Suppressor macrophage treated with lipopolysaccharide for 4 hours (primary cell): ENCODE results near the gene TEAD1.
A peak's percentile ranks its signal among the peaks of the same experiment; 100 is the strongest.
"Not testable (repeated sequence)": the region's sequence is repeated elsewhere in the genome, so short reads cannot be mapped to it uniquely, and the experiment has no call there.

Source experiments
- DNase-seq: peaks from one replicate; pipeline ENCODE4 v3.0.0-alpha.2; 2020

TEAD1 gene

GRCh38 chr11:12876340-12876739 is 202.1 kb downstream of the TEAD1 start:
- DNase-seq, result no peak

DNA sequence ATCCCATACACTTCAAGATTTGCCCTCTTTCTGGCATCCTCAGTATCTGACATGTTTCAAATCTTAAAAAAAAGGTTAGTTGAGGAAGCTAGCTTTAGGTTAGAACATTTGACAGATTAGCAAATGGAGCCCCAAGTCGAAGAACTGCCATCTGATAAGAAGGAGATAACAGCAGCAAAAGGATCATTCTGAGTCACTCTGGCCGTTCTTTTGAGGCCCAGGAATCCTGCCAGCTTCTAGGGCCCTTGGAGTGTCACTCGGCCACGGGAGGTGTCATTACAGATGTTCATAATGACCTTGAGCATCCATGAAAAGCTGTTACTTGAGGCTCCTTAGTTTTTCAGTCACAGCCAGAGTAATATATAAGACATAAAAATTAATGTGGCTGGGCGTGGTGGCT is 202.8 kb downstream of the TEAD1 start:
- no peak for DNase-seq

DNA sequence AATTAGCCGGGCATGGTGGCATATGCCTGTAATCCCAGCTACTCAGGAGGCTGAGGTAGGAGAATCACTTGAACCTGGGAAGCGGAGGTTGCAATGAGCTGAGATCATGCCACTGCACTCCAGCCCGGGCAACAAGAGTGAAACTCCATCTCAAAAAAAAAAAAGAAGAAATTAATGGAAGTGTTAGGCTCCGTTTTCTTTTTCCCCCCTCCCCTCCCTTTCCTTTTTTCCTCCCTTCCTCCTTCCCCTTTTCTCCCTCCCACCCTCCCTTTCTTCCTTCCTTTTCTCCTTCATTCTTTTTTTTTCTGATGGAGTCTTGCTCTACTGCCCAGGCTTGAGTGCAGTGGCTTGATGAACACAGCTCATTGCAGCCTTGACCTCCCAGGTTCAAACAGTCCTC is 203.3 kb downstream of the TEAD1 start:
- DNase-seq, result not testable (repeated sequence)

DNA sequence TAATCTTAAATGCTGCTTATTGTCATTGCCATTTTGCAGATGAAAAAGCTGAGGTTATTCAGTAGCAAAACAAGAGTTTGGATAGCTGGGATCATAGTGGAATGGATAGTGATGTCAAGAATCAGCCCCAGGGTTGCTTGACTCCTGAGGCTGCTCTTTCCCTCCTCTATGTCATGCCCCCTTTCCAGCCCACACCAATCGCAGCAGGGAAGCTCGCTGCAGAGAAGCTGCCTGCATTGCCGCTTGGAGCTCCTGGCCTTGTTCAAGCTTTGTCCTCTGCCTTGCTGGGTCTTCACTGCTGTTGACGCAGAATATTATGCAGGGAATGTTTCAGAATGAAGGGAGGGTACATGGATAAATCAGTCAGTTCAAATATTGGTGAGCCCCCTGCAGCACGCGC is 206.1 kb downstream of the TEAD1 start:
- no peak for DNase-seq

GRCh38 chr11:12882670-12883069 is 208.4 kb downstream of the TEAD1 start:
- no peak for DNase-seq

DNA sequence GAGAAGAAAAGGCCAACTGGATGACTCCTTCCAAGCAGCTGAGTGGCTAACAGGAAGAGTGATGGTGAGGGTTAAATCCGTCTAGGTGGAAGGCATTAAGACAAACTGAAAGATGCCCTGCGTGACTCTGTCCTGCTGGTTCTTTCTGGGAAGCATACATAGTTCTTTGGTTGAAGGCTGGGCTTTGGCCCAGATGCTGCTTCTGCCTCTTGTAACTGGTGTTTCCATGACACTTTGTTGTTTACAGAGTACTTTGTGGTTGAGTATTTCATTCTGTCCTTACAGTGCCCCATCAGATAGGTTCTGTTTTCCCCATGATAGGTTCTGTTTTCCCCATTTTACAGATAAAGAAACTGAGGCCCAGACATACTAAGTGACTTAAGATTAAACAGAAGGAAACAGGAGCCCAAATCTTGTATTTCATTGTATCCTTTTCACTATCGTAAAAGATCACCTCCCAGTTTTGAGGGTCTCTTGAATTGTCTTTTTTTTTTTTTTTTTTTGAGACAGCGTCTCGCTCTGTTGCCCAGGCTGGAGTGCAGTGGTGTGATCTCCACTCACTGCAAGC is 210.6 kb downstream of the TEAD1 start:
- no peak for DNase-seq

- no peak for DNase-seq
Measured at GRCh38 chr11:12885717-12886239, 211.6 kb downstream of the TEAD1 start.

DNA sequence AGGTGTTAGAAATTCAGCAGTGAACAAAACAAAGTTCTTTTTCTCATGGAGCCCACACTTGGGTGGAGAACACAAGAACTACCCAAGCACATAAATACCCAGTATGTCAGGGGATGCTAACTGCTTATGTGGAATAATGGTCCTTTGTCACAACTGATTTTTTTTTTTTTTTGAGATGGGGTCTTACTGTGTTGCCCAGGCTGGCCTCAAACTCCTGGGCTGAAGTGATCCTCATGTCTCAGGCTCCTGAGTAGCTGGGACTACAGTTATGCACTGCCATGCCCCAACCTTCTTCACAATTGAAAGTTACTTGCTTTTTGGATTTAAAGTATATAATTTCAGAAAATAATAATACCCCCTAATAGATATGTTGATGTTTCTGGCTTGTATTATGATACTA is 212.3 kb downstream of the TEAD1 start:
- DNase-seq, result no peak

- DNase-seq, result peak; percentile 70
Measured at GRCh38 chr11:12888525-12889158, 214.4 kb downstream of the TEAD1 start.

GRCh38 chr11:12889243-12889642 is 215.0 kb downstream of the TEAD1 start:
- peak; percentile 83 for DNase-seq

GRCh38 chr11:12890476-12890875 is 216.3 kb downstream of the TEAD1 start:
- no peak for DNase-seq

GRCh38 chr11:12893787-12894672 is 219.8 kb downstream of the TEAD1 start:
- peak; percentile 76 for DNase-seq

DNA sequence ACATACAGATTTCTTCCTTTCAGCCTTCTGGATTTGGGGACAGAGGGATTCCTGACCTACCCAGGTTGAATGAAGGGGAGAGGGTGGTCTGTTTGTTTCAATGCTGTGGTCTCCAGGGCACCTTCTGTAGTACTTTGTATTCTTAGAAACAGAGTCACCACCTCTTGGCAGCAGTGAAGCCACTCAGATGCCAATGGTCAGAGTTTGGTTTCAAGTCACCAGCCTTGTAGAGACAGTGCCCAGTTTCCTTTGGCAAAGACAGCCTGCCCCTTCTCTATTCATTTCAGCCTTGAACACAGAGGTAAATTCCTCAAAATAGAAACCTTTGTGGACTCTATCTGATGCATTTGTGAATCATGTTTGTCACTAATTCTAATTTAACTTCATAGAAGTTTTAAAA is 223.2 kb downstream of the TEAD1 start:
- no peak for DNase-seq

- DNase-seq, result no peak
Measured at GRCh38 chr11:12897867-12898266, 223.6 kb downstream of the TEAD1 start.

DNA sequence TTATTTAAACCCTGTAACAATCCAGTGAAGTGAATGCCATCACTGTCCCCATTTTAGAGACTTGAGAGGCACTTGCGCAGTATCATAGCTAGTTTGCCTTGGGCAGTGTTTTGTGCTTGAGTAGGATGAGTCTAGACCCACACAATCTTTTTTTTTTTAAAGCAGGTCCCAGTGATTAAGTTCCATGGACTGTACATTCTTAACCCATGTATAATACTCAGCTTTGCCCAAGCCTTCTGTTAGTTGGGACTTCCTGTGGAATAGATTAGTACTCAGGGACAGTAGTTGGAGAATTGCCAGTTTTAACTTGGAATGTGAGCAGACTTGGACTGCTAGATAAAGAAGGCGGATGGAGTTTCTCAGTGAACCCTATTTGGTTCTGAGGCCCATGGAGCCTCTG is 226.3 kb downstream of the TEAD1 start:
- no peak for DNase-seq

GRCh38 chr11:12901272-12901671 is 227.1 kb downstream of the TEAD1 start:
- DNase-seq, result peak; percentile 21

DNA sequence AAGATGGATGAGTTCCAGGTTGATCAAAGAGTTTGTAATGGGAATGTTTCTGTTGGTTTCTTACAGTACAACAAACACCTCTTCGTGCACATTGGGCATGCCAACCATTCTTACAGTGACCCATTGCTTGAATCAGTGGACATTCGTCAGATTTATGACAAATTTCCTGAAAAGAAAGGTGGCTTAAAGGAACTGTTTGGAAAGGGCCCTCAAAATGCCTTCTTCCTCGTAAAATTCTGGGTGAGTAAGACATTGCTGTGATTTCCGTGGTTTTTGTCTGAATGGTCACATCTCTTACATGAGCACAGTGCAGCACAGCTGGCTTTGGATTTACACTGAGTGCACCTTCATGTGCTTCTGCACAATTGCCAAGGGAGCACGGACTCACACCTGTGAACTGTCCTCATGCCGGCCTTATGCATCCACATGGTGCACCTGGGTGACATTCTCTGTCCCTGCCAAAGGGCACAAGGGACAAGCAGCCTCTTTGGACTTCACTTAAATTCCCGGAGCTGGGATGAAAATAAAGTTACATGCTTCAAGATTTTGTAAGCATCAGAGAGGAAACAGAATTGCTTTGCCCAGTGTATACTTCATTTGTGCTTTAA is 227.8 kb downstream of the TEAD1 start:
- no peak for DNase-seq

DNA sequence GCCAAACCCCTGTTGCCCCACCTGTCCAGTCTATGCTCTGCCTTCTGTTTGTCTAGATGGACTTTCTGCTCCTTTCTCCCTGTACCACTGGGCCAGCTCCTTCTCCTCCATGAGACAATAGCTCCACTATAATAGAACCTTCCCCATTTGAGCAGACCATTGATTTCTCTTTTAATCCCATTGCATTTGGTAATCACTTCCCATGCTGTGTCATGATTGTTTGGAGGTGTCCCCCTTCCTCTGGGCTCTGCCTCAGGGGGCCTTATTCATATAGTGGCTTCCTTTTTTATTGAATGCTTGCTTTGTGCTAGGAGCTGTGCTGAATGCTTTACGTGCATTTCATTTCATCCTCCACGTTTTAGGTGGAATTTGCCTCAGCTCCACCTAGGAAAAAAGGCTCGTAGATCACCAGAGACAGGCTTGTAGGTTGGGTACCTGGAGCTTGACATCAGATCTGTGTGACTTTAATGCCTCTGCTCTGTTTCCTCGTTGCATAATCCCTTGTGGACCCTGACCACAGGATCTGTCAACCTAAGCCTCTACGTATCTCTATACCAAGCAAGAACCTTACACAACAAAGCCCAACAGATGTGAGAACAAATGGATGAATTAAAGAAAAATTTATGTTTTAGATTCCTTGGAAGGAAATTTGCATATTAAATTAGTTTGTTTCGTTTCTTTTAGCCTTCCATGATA is 228.7 kb downstream of the TEAD1 start:
- DNase-seq, result no peak

DNA sequence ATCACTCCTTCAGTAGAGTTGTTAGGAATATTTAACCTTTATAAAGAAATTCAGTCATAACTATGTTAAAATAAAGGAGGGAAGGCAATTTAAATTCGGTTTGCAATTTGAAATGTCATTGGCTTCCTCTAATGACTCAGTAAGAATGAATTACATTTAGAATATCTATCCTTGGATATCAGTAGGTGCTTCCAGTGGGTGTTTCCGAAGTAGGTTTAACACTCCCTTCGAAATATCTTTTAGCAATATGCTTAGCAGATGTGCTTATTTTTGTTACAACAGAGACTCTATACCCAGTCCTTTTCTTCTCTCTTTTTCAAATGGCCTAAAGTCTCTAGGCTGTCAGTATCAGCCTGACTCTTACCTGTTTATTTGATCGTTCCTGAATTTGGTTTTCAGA is 231.2 kb downstream of the TEAD1 start:
- DNase-seq, result no peak

DNA sequence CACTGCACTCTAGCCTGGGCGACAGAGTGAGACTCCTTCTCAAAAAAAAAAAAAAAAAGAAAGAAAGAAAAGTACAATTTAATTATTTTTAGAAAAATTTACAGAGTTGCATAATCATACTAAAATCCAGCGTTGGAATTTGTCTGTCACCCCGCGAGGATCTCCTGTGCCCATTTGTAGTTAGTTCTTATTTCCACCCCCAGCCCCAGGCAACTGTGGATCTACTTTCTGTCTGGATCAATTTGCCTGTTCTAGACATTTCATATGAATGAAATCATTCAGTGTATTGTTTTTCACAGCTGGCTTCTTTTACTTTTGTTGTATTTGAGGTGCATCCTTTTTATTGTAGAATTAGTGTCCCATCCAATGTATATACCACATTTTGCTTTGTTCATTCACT is 232.3 kb downstream of the TEAD1 start:
- DNase-seq, result no peak

- DNase-seq, result no peak
Measured at GRCh38 chr11:12909879-12910278, 235.7 kb downstream of the TEAD1 start.

- peak; percentile 5 for DNase-seq
Measured at GRCh38 chr11:12914400-12914912, 240.2 kb downstream of the TEAD1 start.

GRCh38 chr11:12915093-12915492 is 240.9 kb downstream of the TEAD1 start:
- no peak for DNase-seq
